IMR-90 (cell line): ENCODE measurements around the gene TLCD5. TPM values are rescaled to one million over a fixed set of nuclear protein-coding genes. Genes with fewer than 3 reads are reported as not detected.

Experiments
- ATAC-seq: fragments of 200-7000 bp; cut with Tn5 transposase; 2 replicates; pipeline ENCODE4 v1.9.1; 2020; ENCODE audit warnings: low read depth, mild to moderate bottlenecking, moderate library complexity
- BruUV-seq: library from RNA; stranded (reverse); fragments of 400-500 nt; replicated peaks from 2 replicates; lab custom pipeline; 2021; lab: Mats Ljungman, UMichigan
- CTCF ChIA-PET: fragments of 300-600 bp; formaldehyde crosslinking; extraction: SDS; loops from one replicate; lab custom pipeline; 2021; ENCODE audit warnings: antibody characterized with exemption; lab: Yijun Ruan, JAX
- POLR2A ChIA-PET: fragments of 300-600 bp; sonication (Branson Sonifier 250); formaldehyde crosslinking; loops from one replicate; lab custom pipeline; 2022; ENCODE audit warnings: antibody characterized with exemption; ENCODE audit not compliant: unreplicated experiment; lab: Charles Lee
- DNase-seq: peaks from one replicate; pipeline ENCODE4 v3.0.0; 2013
- H2AFZ ChIP-seq: replicated peaks from 2 replicates; pipeline ENCODE3; 2013; ENCODE audit warnings: low read length, mild to moderate bottlenecking; ENCODE audit not compliant: poor library complexity
- H2AK5ac ChIP-seq: 2 replicates; pipeline ENCODE4 v1.6.1; 2013; ENCODE audit warnings: low read depth, low read length, inconsistent platforms
- H2AK9ac ChIP-seq: replicated peaks from 2 replicates; pipeline ENCODE3; 2013; ENCODE audit warnings: mild to moderate bottlenecking, low read depth, low read length, moderate library complexity; ENCODE audit not compliant: poor library complexity
- H2BK120ac ChIP-seq: 2 replicates; pipeline ENCODE4 v1.6.1; 2013; ENCODE audit warnings: low read depth, low read length, inconsistent platforms
- H2BK15ac ChIP-seq: 3 replicates; pipeline ENCODE4 v1.6.1; 2013; ENCODE audit warnings: low read depth, low read length, inconsistent platforms
- H2BK20ac ChIP-seq: 2 replicates; pipeline ENCODE4 v1.6.1; 2013; ENCODE audit warnings: low read depth, mild to moderate bottlenecking, inconsistent platforms, low read length, moderate library complexity
- H2BK5ac ChIP-seq: 2 replicates; pipeline ENCODE4 v1.6.1; 2013; ENCODE audit warnings: mild to moderate bottlenecking, low read depth, low read length, inconsistent platforms; ENCODE audit not compliant: poor library complexity, severe bottlenecking
- H3K14ac ChIP-seq: replicated peaks from 2 replicates; pipeline ENCODE4 v1.6.1; 2013; ENCODE audit warnings: low read depth, low read length, inconsistent platforms
- H3K18ac ChIP-seq: 2 replicates; pipeline ENCODE4 v1.6.1; 2013; ENCODE audit warnings: low read depth, low read length, control low read depth
- H3K23ac ChIP-seq: 2 replicates; pipeline ENCODE4 v1.6.1; 2013; ENCODE audit warnings: low read depth, low read length, inconsistent platforms
- H3K27ac ChIP-seq: 2 replicates; pipeline ENCODE4 v1.5.1; 2013; ENCODE audit warnings: mild to moderate bottlenecking, control low read depth, low read length; ENCODE audit not compliant: insufficient read depth
- H3K27me3 ChIP-seq: 2 replicates; pipeline ENCODE4 v1.6.1; 2013; ENCODE audit warnings: low read length; ENCODE audit not compliant: control insufficient read depth, insufficient read depth
- H3K36me3 ChIP-seq: 2 replicates; pipeline ENCODE4 v1.6.1; 2013; ENCODE audit warnings: low read length, mixed read lengths; ENCODE audit not compliant: control insufficient read depth, insufficient read depth
- H3K4ac ChIP-seq: 2 replicates; pipeline ENCODE4 v1.6.1; 2013; ENCODE audit warnings: low read depth, low read length, inconsistent platforms
- H3K4me1 ChIP-seq: 2 replicates; pipeline ENCODE4 v1.6.1; 2013; ENCODE audit warnings: low read length, mixed read lengths; ENCODE audit not compliant: control insufficient read depth, insufficient read depth
- H3K4me2 ChIP-seq: 2 replicates; pipeline ENCODE4 v1.6.1; 2013; ENCODE audit warnings: low read depth, mild to moderate bottlenecking, control low read depth, low read length, moderate library complexity
- H3K4me3 ChIP-seq: 2 replicates; pipeline ENCODE4 v1.5.1; 2013; ENCODE audit warnings: low read depth, mild to moderate bottlenecking, control low read depth, low read length, moderate library complexity; ENCODE audit not compliant: insufficient read depth
- H3K56ac ChIP-seq: 2 replicates; pipeline ENCODE4 v1.6.1; 2013; ENCODE audit warnings: low read length, inconsistent platforms; ENCODE audit not compliant: insufficient read depth; ENCODE audit errors: extremely low read depth
- H3K79me1 ChIP-seq, 2 experiments: 2 replicates each; pipeline ENCODE4 v1.6.1; 2013; ENCODE audit warnings: low read length in 2 of 2, inconsistent platforms in 1 of 2, low read depth in 1 of 2
- H3K9ac ChIP-seq: 2 replicates; pipeline ENCODE4 v1.6.1; 2013; ENCODE audit warnings: low read depth, low read length, control low read depth
- H3K9me1 ChIP-seq: 2 replicates; pipeline ENCODE4 v1.6.1; 2013; ENCODE audit warnings: low read length, inconsistent platforms; ENCODE audit not compliant: insufficient read depth
- H3K9me3 ChIP-seq: 2 replicates; pipeline ENCODE4 v1.6.1; 2013; ENCODE audit warnings: low read length; ENCODE audit not compliant: control insufficient read depth, insufficient read depth
- H4K20me1 ChIP-seq: 2 replicates; pipeline ENCODE4 v1.6.1; 2013; ENCODE audit warnings: low read length, inconsistent platforms; ENCODE audit not compliant: insufficient read depth
- H4K5ac ChIP-seq: 2 replicates; pipeline ENCODE4 v1.6.1; 2013; ENCODE audit warnings: mild to moderate bottlenecking, low read depth, low read length, control low read depth
- H4K8ac ChIP-seq, 2 experiments: 2 replicates each; pipeline ENCODE4 v1.6.1; 2013; ENCODE audit warnings: low read depth in 2 of 2, low read length in 2 of 2, control low read depth in 1 of 2, inconsistent platforms in 1 of 2
- H4K91ac ChIP-seq: 2 replicates; pipeline ENCODE4 v1.6.1; 2013; ENCODE audit warnings: low read depth, low read length, inconsistent platforms; ENCODE audit not compliant: insufficient read depth
- MAFK ChIP-seq: IDR thresholded peaks from 2 replicates; pipeline ENCODE4 v1.6.1; 2012; ENCODE audit warnings: low read depth, low read length, improper control_type of control experiment
- NFE2L2 ChIP-seq: fragments of 150-350 bp; IDR thresholded peaks from 2 replicates; pipeline ENCODE4 v1.6.1; 2016; ENCODE audit warnings: low read depth, mild to moderate bottlenecking, low read length
- SMC3 ChIP-seq: fragments of 150-350 bp; IDR thresholded peaks from 2 replicates; pipeline ENCODE4 v1.6.1; 2016; ENCODE audit warnings: low read depth, mild to moderate bottlenecking, antibody characterized with exemption, low read length, moderate library complexity
- WGBS, 2 experiments: methylation state at CpG; one replicate each; pipeline versions ENCODE4 v1.1.5 to v1.1.7; 2013; ENCODE audit warnings: missing lambda C conversion rate in 2 of 2; ENCODE audit not compliant: insufficient read length in 1 of 2; ENCODE audit errors: extremely low coverage in 2 of 2; 5-methylcytosine and 5-hydroxymethylcytosine counted together
- dilution Hi-C: fragments of 300-500 bp; cut with HindIII; formaldehyde crosslinking; loops from one replicate; pipeline ENCODE4 v1.14.3; 2018; ENCODE audit warnings: low sequenced_read_pairs; ENCODE audit not compliant: unreplicated experiment
- in situ Hi-C: fragments of 300-500 bp; cut with MboI; formaldehyde crosslinking; loops from 3 replicates; pipeline ENCODE4 v1.14.3; 2019; ENCODE audit warnings: low sequenced_read_pairs, inconsistent platforms, mixed read lengths
- intact Hi-C: fragments of 100-400 bp; cut with micrococcal nuclease; formaldehyde crosslinking; loops from 2 replicates; pipeline ENCODE4 v1.10.0; 2022
- polyA plus RNA-seq, 3 experiments: library from polyadenylated mRNA; depleted of rRNA; stranded (reverse); fragments of >200 nt; gene quantifications; 2 replicates each; pipeline ENCODE4 v1.2.3, GENCODE V29; 2012; ENCODE audit warnings: low replicate concordance in 1 of 3
- total RNA-seq: library from RNA; depleted of rRNA; stranded (reverse); fragments of >200 nt; gene quantifications from 2 replicates; pipeline ENCODE4 v1.2.3, GENCODE V29; 2012
- TF ChIP-seq, protein P1 (sequence below): fragments of 150-350 bp; IDR thresholded peaks from 2 replicates; pipeline ENCODE4 v1.6.1; 2016; ENCODE audit warnings: low read depth, mild to moderate bottlenecking, low read length, moderate library complexity, borderline replicate concordance

Gene TLCD5
- total and polyA plus RNA-seq, 2 of the 4 experiments (the other 2 are of a cell fraction): 9.5 to 11.5 TPM

DNA sequence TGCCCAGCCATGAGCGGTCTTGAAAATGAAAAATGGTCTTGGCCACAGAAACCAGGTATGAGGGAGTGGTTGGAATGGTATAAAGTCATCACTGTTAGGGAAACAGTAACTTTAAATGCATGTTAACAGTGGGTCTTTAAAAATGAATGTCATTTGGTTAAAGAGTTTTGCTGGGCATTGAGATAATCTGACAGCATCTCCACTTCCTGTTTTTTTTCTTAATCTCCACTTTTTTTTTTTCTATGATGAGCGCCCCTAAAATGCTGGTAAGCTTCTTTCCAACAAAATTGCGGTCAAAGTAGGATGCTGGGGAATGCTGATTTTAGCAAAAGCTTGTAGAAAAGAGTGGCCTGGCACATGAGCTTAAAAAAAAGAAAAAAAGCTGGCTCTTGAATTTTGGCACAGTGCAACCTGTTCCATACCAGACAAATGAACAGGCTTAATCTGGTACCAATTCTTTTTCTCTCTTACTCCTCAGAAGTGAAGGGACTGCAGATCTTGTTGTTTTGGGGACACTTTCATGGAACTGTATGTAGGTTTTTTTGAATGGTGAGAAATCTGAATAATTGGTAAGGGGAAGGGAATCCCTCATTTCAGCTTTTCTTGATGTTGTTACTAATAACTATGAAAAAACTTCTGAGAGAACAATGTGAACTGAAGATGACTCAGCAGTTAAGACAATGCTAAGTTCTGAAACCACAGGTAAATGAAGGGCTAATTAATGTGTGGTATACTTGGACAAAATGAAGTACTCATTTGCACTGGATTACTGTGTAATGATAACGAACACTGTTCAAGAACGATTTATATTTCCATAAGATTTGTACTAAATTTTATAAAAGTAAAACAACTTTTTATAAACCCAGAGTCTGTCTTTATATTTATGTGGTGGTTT is 8.0 kb downstream of the TLCD5 start:
- Histone ChIP-seq H3K4me3 (no peak overlapping the region), H3K79me1 (peaks cover 19 to 44% of the 10 kb centered on the region in 2 experiments), H2BK5ac (peak overlapping the region; percentile 36), H3K27ac (no peak overlapping the region), H3K4ac (peak overlapping the region; percentile 37; the same call in 1 of the 2 replicates), H3K9ac (no peak overlapping the region), H2AFZ (no peak overlapping the region), H4K5ac (no peak overlapping the region), H3K56ac (no peak overlapping the region), H3K18ac (no peak overlapping the region), H3K14ac (no peak overlapping the region), H3K27me3 (no peaks in the 10 kb centered on the region), H3K9me3 (no peaks in the 10 kb centered on the region), H3K4me1 (peaks cover 13% of the 10 kb centered on the region), H2BK120ac (peak overlapping the region; percentile 58), H4K20me1 (peaks cover 18% of the 10 kb centered on the region), H2AK5ac (peak overlapping the region; percentile 63; the same call in 1 of the 2 replicates), H3K23ac (no peak overlapping the region), H4K91ac (no peak overlapping the region), H3K9me1 (peaks cover 15% of the 10 kb centered on the region; the same call in 1 of the 2 replicates), H2AK9ac (no peak overlapping the region), H2BK15ac (peak overlapping the region; percentile 18; the same call in 1 of the 3 replicates), H2BK20ac (no peak overlapping the region; the same call in 1 of the 2 replicates), H4K8ac (peak overlapping the region in 1 of 2 experiments; percentile 8; a peak in 1 of 4 replicates), H3K36me3 (peaks cover 7% of the 10 kb centered on the region), H3K4me2 (no peak overlapping the region)
- ATAC-seq: no peak
- DNase-seq: no peak
- in situ Hi-C loops: loop anchor here (25.0 kb wide), 1 partner anchor 104 kb away; no protein-coding TSS in a partner anchor
- intact Hi-C loops: loop anchor here (5.0 to 10.0 kb wide), 5 partner anchors 169 to 1262 kb away; no protein-coding TSS in a partner anchor
- dilution Hi-C loops: no loop called here
- no peak for TF ChIP-seq SMC3
- TF ChIP-seq MAFK: peak; percentile 76
- TF ChIP-seq, protein P1, sequence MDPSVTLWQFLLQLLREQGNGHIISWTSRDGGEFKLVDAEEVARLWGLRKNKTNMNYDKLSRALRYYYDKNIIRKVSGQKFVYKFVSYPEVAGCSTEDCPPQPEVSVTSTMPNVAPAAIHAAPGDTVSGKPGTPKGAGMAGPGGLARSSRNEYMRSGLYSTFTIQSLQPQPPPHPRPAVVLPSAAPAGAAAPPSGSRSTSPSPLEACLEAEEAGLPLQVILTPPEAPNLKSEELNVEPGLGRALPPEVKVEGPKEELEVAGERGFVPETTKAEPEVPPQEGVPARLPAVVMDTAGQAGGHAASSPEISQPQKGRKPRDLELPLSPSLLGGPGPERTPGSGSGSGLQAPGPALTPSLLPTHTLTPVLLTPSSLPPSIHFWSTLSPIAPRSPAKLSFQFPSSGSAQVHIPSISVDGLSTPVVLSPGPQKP: no peak
- peak; percentile 95 for TF ChIP-seq NFE2L2
- POLR2A ChIA-PET: interaction anchor here (0.6 to 0.7 kb wide), 3 partner anchors 9 to 1757 kb away, joined by 3 to 11 read pairs (median 4); no protein-coding TSS in a partner anchor
- no TSS peak for BruUV-seq
- CTCF ChIA-PET: interaction anchor here (0.6 kb wide), 1 partner anchor 657 kb away, joined by 3 read pairs; no protein-coding TSS in a partner anchor
- no CpG with 5 or more reads among the region's 5 CpGs for WGBS, 2 experiments
